GM19043 (cell line): ENCODE measurements around the gene THSD7B.
A peak's percentile ranks its signal among the peaks of the same experiment; 100 is the strongest.

ENCODE experiments used
- ATAC-seq: cut with Tn5 transposase; IDR thresholded peaks from one replicate; pipeline ENCODE4 v1.9.1; 2021; ENCODE audit warnings: low read depth; ENCODE audit not compliant: unreplicated experiment

THSD7B gene

GRCh38 chr2:137118140-137118539 is 352.8 kb downstream of the THSD7B start:
- no peak for ATAC-seq

DNA sequence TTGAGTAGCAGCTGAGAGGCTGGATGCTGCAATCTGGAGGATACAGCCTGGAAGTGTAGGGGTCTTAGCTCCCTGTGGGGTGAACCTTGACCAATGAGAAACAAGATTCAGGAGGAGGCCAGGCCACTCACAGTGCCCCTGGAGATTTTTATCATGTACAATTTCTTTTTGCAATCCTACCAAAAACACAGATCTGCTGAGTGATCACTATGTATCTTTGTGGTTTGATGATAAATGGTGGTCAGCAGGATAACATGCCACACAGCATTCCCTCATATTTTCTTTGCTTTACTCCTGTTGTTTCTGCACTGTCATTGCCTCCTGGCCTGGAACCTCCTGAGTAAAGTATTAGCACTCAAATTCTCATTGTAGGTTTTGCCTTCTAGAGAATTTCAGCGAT is 357.9 kb downstream of the THSD7B start:
- no peak for ATAC-seq

DNA sequence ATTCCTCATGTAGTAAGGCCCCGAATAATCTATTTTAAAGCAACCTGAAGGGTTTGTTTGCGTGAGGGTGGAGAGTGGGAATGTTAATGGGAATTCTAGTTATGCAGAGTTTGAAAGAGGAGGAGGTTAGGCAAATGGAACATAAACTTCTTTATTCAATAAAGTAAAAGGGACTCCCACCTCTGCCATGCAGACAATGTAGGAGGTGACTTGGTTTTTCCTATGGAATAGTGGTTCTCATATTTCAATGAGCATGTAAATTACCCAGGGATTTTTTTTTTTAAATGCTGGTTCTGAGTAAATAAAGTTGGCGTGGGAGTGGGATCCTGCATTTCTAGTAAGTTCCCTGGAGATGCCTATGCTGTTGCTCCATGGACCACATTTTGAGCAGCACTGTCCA is 367.9 kb downstream of the THSD7B start:
- ATAC-seq: no peak

- no peak for ATAC-seq
These were observed 372.9 kb downstream of the THSD7B start for GRCh38 chr2:137138263-137138662.

GRCh38 chr2:137151731-137152130 is 386.4 kb downstream of the THSD7B start:
- no peak for ATAC-seq

- ATAC-seq: no peak
These were observed 389.6 kb downstream of the THSD7B start for GRCh38 chr2:137154946-137155345.

DNA sequence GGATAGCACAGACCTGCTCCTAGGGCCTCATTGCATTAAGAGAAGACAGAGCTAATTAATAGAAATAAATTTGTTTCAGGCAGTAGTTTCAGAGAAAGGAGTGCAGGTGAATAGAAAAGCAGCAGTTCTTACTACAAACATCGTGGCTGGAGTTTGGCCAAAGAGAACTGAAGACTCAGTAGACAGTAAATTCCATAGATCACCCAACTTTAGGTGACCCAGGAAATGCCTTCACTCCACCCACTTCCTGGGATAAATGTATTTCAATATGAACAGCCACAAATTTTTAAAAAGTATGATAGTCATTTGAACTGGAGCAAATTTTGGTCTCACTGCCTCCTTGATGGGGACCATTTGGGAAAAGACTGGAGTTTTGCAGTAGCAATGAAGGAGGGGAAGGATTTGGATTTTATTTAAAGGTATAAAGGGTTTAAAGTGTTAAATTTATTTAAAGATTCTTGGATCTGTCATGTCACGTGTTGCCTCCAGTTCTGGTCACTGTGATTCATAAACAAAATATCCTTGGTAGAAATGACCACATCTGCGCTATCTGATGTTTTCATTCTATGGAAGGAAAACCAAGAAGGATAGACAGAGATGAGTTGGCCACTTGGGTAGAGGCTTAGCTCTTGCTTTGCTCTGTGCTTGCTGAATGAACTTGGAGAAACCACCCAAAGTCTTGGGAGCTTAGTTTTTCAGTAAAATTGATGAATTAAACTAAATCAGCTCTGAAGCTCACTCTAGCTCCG is 390.2 kb downstream of the THSD7B start:
- no peak for ATAC-seq

DNA sequence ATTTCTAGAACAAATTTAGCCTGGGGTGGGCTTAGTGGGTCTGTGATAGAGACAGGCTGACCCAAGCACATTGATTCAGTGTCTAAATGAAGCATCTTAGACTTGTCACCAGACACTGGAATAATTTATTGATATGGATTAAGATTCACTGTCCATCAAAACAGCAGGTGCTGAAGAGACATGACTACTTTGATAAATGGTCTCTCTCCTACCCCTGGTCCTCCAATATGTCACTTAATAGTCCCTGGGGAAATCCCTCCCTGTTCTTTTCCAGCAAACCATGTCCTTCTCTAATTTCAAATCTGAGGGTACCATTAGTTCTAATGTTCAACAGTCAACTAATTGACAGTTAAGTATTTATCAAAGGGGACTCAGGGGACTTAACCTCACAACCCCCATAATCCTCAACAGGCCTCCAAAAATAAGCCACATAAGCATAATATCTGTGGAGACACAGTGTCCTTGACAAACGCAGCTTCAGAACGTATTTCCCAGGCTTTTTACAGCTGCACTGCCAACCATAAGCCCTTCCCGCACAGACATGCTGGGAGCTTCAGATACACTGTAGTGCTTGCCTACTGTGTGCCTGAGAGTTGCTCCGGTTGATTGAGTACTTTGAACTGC is 391.0 kb downstream of the THSD7B start:
- no peak for ATAC-seq

GRCh38 chr2:137157851-137158250 is 392.5 kb downstream of the THSD7B start:
- no peak for ATAC-seq

DNA sequence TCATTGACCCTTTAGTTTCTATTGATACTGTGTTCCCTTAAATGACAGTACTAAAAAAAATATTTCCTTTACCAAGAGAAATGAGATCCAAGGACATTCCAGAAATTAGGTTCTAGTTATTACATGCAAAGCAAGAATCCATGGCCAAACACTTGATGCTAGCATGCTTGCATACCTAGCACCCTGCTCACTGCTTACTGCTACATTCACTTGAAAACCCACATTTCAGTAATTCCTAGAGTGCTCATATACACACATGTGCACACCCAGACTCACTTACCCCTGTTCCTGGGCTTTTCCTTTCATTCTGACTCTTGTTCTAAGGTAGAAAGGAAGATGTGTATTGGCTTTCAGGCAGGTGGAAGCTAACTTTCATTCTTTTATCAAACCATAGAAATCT is 395.9 kb downstream of the THSD7B start:
- no peak for ATAC-seq

- no peak for ATAC-seq
These were observed 400.6 kb downstream of the THSD7B start for GRCh38 chr2:137165968-137166367.

- ATAC-seq: no peak
These were observed 402.3 kb downstream of the THSD7B start for GRCh38 chr2:137167651-137168050.

GRCh38 chr2:137168552-137168951 is 403.2 kb downstream of the THSD7B start:
- ATAC-seq: no peak

DNA sequence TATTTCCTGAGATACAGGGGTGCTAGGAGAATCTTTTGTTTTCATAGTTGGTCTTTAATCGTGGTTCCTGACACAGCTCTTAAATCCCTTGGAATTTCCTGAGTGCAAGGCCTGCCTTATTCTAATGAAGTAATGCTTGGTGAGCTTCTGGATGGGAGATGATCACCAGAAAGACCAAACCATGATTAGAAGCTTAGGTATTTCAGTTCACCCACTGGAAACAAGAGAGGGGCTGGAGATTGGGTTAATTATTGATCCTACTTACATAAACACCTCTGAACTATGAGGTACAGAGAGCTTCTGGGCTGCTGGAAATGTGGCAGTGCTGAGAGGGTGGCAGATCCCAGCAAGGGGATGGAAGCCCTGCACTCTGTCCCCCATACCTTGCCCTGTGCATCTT is 406.8 kb downstream of the THSD7B start:
- ATAC-seq: no peak

GRCh38 chr2:137173463-137173862 is 408.1 kb downstream of the THSD7B start:
- ATAC-seq: peak; percentile 88

DNA sequence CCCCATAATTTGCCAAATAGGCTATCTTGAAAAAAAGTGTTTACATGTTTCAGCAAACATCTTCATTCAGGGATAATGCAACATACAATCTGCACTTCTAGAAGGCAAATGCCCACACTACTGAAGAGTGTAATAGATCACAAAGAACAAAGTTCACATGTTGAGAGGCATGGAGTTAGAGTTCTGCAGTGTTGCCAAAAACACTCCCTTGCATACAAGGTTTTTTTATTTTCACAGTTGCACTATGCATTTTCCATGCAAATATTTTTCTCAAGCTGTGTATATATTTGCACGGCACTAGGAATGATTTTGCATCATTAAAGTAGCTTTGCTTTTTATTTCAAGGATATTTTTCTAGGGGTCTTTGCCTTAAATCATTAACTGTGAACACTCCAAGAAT is 409.9 kb downstream of the THSD7B start:
- no peak for ATAC-seq

- no peak for ATAC-seq
These were observed 413.6 kb downstream of the THSD7B start for GRCh38 chr2:137178951-137179377.

DNA sequence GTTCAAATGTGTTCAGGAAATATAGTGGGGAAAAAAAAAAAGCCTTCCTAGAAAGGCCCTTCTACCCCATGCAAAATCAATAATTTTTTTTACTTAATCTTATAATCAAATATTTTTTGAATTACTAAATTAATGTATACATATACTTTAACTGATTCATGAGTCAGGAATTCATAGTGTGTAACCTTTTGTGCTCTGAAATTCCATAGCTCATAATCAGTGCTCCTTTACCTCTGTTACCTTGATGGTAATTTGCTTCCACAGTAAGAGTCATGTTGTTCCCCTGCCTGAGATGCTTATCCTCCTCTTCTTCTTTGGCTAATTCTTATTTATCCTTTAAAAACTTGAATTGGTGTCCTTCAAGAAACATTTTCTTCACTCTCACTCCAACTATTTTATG is 414.2 kb downstream of the THSD7B start:
- no peak for ATAC-seq

DNA sequence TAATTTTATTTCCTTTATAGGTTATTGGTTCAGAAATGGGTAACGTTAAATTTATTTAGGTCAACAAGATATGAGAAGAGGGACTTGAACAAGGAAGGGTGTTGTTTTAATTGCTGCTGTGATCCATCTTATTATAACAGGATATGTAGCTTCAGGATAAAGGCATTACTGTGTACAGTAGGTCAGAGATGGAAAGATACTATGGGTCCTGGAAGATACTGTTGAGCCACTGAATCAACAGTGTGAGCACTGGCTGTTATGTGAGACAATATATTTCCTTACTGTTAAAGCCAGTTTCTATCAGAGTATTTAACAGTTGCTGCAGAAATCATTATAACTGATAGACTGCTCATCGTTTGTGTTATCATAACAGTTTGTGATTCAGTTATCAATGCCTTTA is 414.7 kb downstream of the THSD7B start:
- ATAC-seq: no peak

DNA sequence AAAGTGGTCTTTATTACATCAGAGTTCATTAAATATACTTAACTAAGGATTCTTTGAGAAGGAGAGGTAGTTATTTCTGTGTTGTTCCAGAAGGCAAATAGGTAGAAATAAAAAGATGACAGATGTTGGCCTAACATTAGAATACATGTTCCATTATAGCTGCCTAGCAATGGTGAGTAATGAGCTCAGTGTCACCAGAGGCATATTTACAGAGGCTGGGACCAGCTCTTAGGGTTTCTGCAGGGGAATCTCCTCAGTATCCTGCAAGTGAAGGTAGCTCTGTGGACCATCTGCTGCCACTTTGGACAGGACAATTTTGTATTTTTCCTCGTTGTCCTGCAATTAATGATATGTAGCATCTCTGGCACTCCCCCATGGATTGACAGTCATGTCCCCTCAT is 416.0 kb downstream of the THSD7B start:
- no peak for ATAC-seq

- ATAC-seq: no peak
These were observed 416.7 kb downstream of the THSD7B start for GRCh38 chr2:137182071-137182470.

DNA sequence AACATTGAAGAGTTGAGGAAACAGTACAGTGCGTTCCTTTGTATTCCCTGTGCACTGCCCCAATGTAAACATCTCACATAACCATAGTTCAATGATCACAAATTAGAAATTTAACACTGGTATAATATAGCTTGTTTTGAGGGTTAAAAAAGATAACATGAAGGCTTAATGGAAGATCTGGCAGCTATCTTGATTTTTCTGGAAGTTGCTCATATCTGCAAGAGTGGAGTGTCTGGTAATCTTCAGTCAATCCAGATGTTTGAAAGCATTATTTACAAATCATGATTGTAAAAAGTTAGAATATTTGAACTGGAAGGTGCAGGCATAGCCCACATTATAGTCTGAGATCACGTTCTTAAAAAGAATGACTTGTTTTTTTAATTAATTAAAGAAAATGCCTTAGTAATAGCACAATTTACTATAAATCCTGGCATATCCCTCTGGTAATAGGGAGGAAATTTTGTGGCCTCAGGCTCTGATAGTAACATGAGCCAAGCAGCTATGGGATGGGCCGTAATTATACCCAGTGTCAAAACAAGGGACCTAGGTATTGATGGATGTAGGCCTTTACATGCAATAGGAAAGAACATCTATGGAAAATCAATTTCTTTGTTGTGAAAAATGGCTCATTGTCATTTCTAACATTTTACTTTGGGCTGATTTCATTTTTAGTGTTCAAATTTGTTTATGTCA is 418.0 kb downstream of the THSD7B start:
- ATAC-seq: no peak
